Activated T-cell treated with anti-CD3 and anti-CD28 coated beads, Interleukin-2, amount 50 U/mL, for 4 hours (primary cell): ENCODE measurements around the gene GLYR1. TPM values are rescaled to one million over a fixed set of nuclear protein-coding genes. Genes with fewer than 3 reads are reported as not detected.
A peak's percentile ranks its signal among the peaks of the same experiment; 100 is the strongest.

Source experiments
- ATAC-seq, 2 donors: fragments of 200-7000 bp; cut with Tn5 transposase; one replicate each; pipeline ENCODE4 v1.10.0; 2021
- DNase-seq: peaks from one replicate; pipeline ENCODE4 v3.0.0-alpha.2; 2020
- H3K27me3 Mint-ChIP-seq: one replicate; pipeline ENCODE4 v1.8.0; 2021; ENCODE audit warnings: low read depth, mixed read lengths
- H3K36me3 Mint-ChIP-seq: one replicate; pipeline ENCODE4 v1.8.0; 2022; ENCODE audit warnings: mixed read lengths; ENCODE audit not compliant: insufficient read depth
- H3K4me1 Mint-ChIP-seq: one replicate; pipeline ENCODE4 v1.8.0; 2021; ENCODE audit warnings: low read depth, mixed read lengths
- H3K4me3 Mint-ChIP-seq: one replicate; pipeline ENCODE4 v1.8.0; 2021; ENCODE audit warnings: mild to moderate bottlenecking, moderate library complexity, mixed read lengths
- H3K9me3 Mint-ChIP-seq: one replicate; pipeline ENCODE4 v1.8.0; 2021; ENCODE audit warnings: mixed read lengths
- total RNA-seq, 3 donors: library from RNA; stranded (reverse); gene quantifications; one replicate each; pipeline ENCODE4 v1.2.1, GENCODE V29; 2021

GLYR1 gene
- total RNA-seq, 3 donors from 2014 or later = 109 to 116 (median 114) TPM

- H3K4me3 Mint-ChIP-seq = no peak overlapping the region
- no peak for DNase-seq
- no peaks in the 10 kb centered on the region for H3K9me3 Mint-ChIP-seq
- no peaks in the 10 kb centered on the region for H3K4me1 Mint-ChIP-seq
- no peak for ATAC-seq
- no peaks in the 10 kb centered on the region for H3K27me3 Mint-ChIP-seq
- peaks cover 40% of the 10 kb centered on the region for H3K36me3 Mint-ChIP-seq
Measured at GRCh38 chr16:4820652-4821051, 26.4 kb downstream of the GLYR1 start.

- no peaks in the 10 kb centered on the region for H3K27me3 Mint-ChIP-seq
- DNase-seq (no peak), ATAC-seq (no peak)
- H3K4me1 Mint-ChIP-seq = no peaks in the 10 kb centered on the region
- no peak overlapping the region for H3K4me3 Mint-ChIP-seq
- H3K36me3 Mint-ChIP-seq = peaks cover 47% of the 10 kb centered on the region
- H3K9me3 Mint-ChIP-seq = no peaks in the 10 kb centered on the region
Measured at GRCh38 chr16:4814542-4815173, 32.4 kb downstream of the GLYR1 start.

GRCh38 chr16:4814046-4814445 lies 33.0 kb downstream of the GLYR1 start:
- Mint-ChIP-seq H3K4me3 (no peak overlapping the region), H3K4me1 (no peaks in the 10 kb centered on the region), H3K9me3 (no peaks in the 10 kb centered on the region), H3K36me3 (peaks cover 45% of the 10 kb centered on the region), H3K27me3 (no peaks in the 10 kb centered on the region)
- DNase-seq (no peak), ATAC-seq (no peak)

GRCh38 chr16:4813251-4814003 lies 33.7 kb downstream of the GLYR1 start:
- ATAC-seq (no peak), DNase-seq (no peak)
- H3K9me3 Mint-ChIP-seq = no peaks in the 10 kb centered on the region
- peaks cover 40% of the 10 kb centered on the region for H3K36me3 Mint-ChIP-seq
- H3K27me3 Mint-ChIP-seq = no peaks in the 10 kb centered on the region
- H3K4me1 Mint-ChIP-seq = no peaks in the 10 kb centered on the region
- no peak overlapping the region for H3K4me3 Mint-ChIP-seq

- H3K9me3 Mint-ChIP-seq = no peaks in the 10 kb centered on the region
- DNase-seq (no peak), ATAC-seq (no peak)
- H3K4me3 Mint-ChIP-seq = no peak overlapping the region
- H3K4me1 Mint-ChIP-seq = no peaks in the 10 kb centered on the region
- H3K36me3 Mint-ChIP-seq = peaks cover 43% of the 10 kb centered on the region
- H3K27me3 Mint-ChIP-seq = no peaks in the 10 kb centered on the region
Measured at GRCh38 chr16:4811773-4812172, 35.3 kb downstream of the GLYR1 start.

- Mint-ChIP-seq H3K36me3 (peaks cover 41% of the 10 kb centered on the region), H3K9me3 (no peaks in the 10 kb centered on the region), H3K27me3 (no peaks in the 10 kb centered on the region), H3K4me3 (no peak overlapping the region), H3K4me1 (no peaks in the 10 kb centered on the region)
- ATAC-seq = no peak
- DNase-seq = no peak
Measured at GRCh38 chr16:4811242-4811641, 35.8 kb downstream of the GLYR1 start.

GRCh38 chr16:4806280-4806679 lies 40.8 kb downstream of the GLYR1 start:
- ATAC-seq = no peak
- DNase-seq = no peak
- no peak overlapping the region for H3K4me3 Mint-ChIP-seq
- H3K4me1 Mint-ChIP-seq = peaks cover 8% of the 10 kb centered on the region
- no peaks in the 10 kb centered on the region for H3K9me3 Mint-ChIP-seq
- peaks cover 21% of the 10 kb centered on the region for H3K36me3 Mint-ChIP-seq
- H3K27me3 Mint-ChIP-seq = no peaks in the 10 kb centered on the region

GRCh38 chr16:4805231-4805630 lies 41.9 kb downstream of the GLYR1 start:
- peaks cover 14% of the 10 kb centered on the region for H3K4me1 Mint-ChIP-seq
- H3K36me3 Mint-ChIP-seq = peaks cover 14% of the 10 kb centered on the region
- H3K9me3 Mint-ChIP-seq = no peaks in the 10 kb centered on the region
- no peak overlapping the region for H3K4me3 Mint-ChIP-seq
- ATAC-seq (no peak), DNase-seq (no peak)
- H3K27me3 Mint-ChIP-seq = no peaks in the 10 kb centered on the region

GRCh38 chr16:4803898-4804762 lies 43.0 kb downstream of the GLYR1 start:
- H3K4me3 Mint-ChIP-seq = peak overlapping the region; percentile 49
- H3K36me3 Mint-ChIP-seq = peaks cover 11% of the 10 kb centered on the region
- H3K27me3 Mint-ChIP-seq = no peaks in the 10 kb centered on the region
- no peaks in the 10 kb centered on the region for H3K9me3 Mint-ChIP-seq
- peaks cover 14% of the 10 kb centered on the region for H3K4me1 Mint-ChIP-seq
- no peak for ATAC-seq
- no peak for DNase-seq

- no peaks in the 10 kb centered on the region for H3K9me3 Mint-ChIP-seq
- peaks cover 14% of the 10 kb centered on the region for H3K4me1 Mint-ChIP-seq
- H3K36me3 Mint-ChIP-seq = peaks cover 11% of the 10 kb centered on the region
- no peak for DNase-seq
- no peaks in the 10 kb centered on the region for H3K27me3 Mint-ChIP-seq
- H3K4me3 Mint-ChIP-seq = peak overlapping the region; percentile 78
- ATAC-seq = no peak
Measured at GRCh38 chr16:4803401-4803844, 43.7 kb downstream of the GLYR1 start.

- peak; percentile 95 to 96 for ATAC-seq
- peaks cover 11% of the 10 kb centered on the region for H3K36me3 Mint-ChIP-seq
- H3K9me3 Mint-ChIP-seq = no peaks in the 10 kb centered on the region
- H3K4me3 Mint-ChIP-seq = peak overlapping the region; percentile 78
- H3K27me3 Mint-ChIP-seq = no peaks in the 10 kb centered on the region
- peaks cover 14% of the 10 kb centered on the region for H3K4me1 Mint-ChIP-seq
- DNase-seq = peak; percentile 84
Measured at GRCh38 chr16:4802659-4803287, 44.3 kb downstream of the GLYR1 start.

- DNase-seq (peak; percentile 69), ATAC-seq (peak; percentile 69 to 70)
- peaks cover 14% of the 10 kb centered on the region for H3K4me1 Mint-ChIP-seq
- peak within 1 kb of the TSS; percentile 84 for H3K4me3 Mint-ChIP-seq
- H3K27me3 Mint-ChIP-seq = no peaks in the 10 kb centered on the region
- peaks cover 5% of the 10 kb centered on the region for H3K36me3 Mint-ChIP-seq
- H3K9me3 Mint-ChIP-seq = no peaks in the 10 kb centered on the region
Measured at GRCh38 chr16:4801962-4802658, 45.0 kb downstream of the GLYR1 start, which contains the start of gene ROGDI. ROGDI (minus strand) TSS chr16:4802633; CDS start chr16:4802571, 62 bp downstream.

GRCh38 chr16:4801051-4801961 lies 45.8 kb downstream of the GLYR1 start:
- H3K9me3 Mint-ChIP-seq = no peaks in the 10 kb centered on the region
- DNase-seq (no peak), ATAC-seq (no peak)
- peaks cover 14% of the 10 kb centered on the region for H3K4me1 Mint-ChIP-seq
- peak overlapping the region; percentile 84 for H3K4me3 Mint-ChIP-seq
- H3K27me3 Mint-ChIP-seq = no peaks in the 10 kb centered on the region
- H3K36me3 Mint-ChIP-seq = peaks cover 4% of the 10 kb centered on the region
